GM18507 (cell line): ENCODE data around the gene PSD2.

Experiments used
- DNase-seq: peaks from one replicate; pipeline ENCODE4 v3.0.0; 2011; ENCODE audit warnings: low read depth; ENCODE audit not compliant: insufficient read length; ENCODE audit errors: extremely low spot score
- FAIRE-seq: peaks from 2 replicates; lab custom pipeline; 2011; peaks lifted over from hg19 to GRCh38; lab: Jason Lieb, UNC

The PSD2 gene

GRCh38 chr5:139886213-139886612, 90.6 kb downstream of the PSD2 start:
- no peak for FAIRE-seq
- DNase-seq, result no peak

- FAIRE-seq (no peak), DNase-seq (no peak)
Observed at GRCh38 chr5:139888370-139888769, 92.8 kb downstream of the PSD2 start.

GRCh38 chr5:139889410-139889809, 93.8 kb downstream of the PSD2 start:
- FAIRE-seq, result no peak
- no peak for DNase-seq

GRCh38 chr5:139893873-139894272, 98.3 kb downstream of the PSD2 start:
- no peak for FAIRE-seq
- no peak for DNase-seq
